Measurements from ENCODE around the gene TOB2. TPM values are rescaled to one million over a fixed set of nuclear protein-coding genes. Genes with fewer than 3 reads are reported as not detected.
A peak's percentile ranks its signal among the peaks of the same experiment; 100 is the strongest.
"Not testable (repeated sequence)": the region's sequence is repeated elsewhere in the genome, so short reads cannot be mapped to it uniquely, and the experiment has no call there.

The TOB2 gene
- total RNA-seq, 2 donors from 2014 or later = 38.5 to 40.8 TPM

DNA sequence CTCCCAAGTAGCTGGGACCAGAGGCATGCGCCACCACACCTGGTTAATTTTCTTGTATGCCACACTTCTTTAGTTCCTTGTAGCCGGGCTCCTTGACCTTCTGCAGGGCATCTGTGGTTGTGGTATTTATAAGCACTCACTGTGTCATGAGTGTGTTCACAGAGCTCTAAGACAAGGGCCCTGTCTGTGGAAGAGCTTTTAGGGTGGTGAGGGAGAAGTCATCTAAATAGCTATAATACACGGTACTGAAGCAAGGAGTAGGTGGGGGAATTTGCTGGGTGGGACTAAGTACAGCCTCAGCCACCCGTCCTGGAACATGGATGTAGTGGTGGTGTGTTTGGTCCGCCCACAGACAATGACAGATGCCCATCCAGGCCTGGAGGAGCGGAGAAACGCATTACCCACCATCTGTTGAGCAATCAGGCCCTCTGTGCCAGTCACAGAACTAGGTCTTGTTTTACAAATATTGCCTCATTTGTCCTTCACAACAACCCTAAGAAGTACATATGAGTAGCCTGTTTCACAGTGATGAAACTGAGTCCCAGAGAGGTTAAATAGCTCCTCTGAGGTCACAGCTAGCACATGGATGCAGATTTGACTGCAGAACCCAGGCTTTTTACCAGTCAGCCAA is 32.4 kb upstream of the TOB2 start:
- H3K36me3 Mint-ChIP-seq (ENCODE audit: low read depth) = peaks cover 11% of the 10 kb centered on the region
- H3K4me3 Mint-ChIP-seq = no peak overlapping the region
- no peaks in the 10 kb centered on the region for H3K9me3 Mint-ChIP-seq
- no peaks in the 10 kb centered on the region for H3K27me3 Mint-ChIP-seq
- H3K27ac Mint-ChIP-seq = peak overlapping the region; percentile 41
- ATAC-seq (replicated peaks) = peak; percentile 72
- peaks cover 14% of the 10 kb centered on the region for H3K4me1 Mint-ChIP-seq

DNA sequence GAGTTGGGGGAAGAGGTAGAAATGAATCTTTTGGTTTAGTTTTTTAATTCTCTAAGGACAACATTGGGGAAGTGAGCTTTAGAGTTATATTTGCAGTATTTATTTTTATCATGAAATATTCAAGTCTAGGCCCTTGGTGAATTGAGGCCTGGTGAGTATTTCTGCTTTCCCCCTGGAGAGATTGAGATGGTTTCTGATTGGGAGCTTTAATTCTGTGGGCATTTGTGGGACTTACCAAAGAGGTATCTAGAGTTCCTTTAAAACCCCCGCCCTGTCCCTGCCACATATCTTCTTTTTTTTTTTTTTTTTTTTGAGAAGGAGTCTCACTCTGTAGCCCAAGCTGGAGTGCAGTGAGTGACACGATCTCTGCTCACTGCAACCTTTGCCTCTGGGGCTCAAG is 31.9 kb upstream of the TOB2 start:
- ATAC-seq (replicated peaks) = no peak
- peaks cover 20% of the 10 kb centered on the region for H3K4me1 Mint-ChIP-seq
- H3K9me3 Mint-ChIP-seq = no peaks in the 10 kb centered on the region
- H3K36me3 Mint-ChIP-seq (ENCODE audit: low read depth) = peaks cover 17% of the 10 kb centered on the region
- H3K27ac Mint-ChIP-seq = peak overlapping the region; percentile 41
- H3K27me3 Mint-ChIP-seq = no peaks in the 10 kb centered on the region
- H3K4me3 Mint-ChIP-seq = no peak overlapping the region

GRCh38 chr22:41474872-41475451 is 28.4 kb upstream of the TOB2 start:
- H3K4me1 Mint-ChIP-seq = peaks cover 19% of the 10 kb centered on the region

GRCh38 chr22:41471568-41471967 is 25.0 kb upstream of the TOB2 start:
- H3K4me3 Mint-ChIP-seq = no peak overlapping the region
- no peaks in the 10 kb centered on the region for H3K27me3 Mint-ChIP-seq
- peaks cover 52% of the 10 kb centered on the region for H3K36me3 Mint-ChIP-seq (ENCODE audit: low read depth)
- H3K9me3 Mint-ChIP-seq = no peaks in the 10 kb centered on the region
- H3K27ac Mint-ChIP-seq = no peak overlapping the region
- peaks cover 28% of the 10 kb centered on the region for H3K4me1 Mint-ChIP-seq
- ATAC-seq (replicated peaks) = no peak

More at GRCh38 chr22:41474872-41475451, 28.4 kb upstream of the TOB2 start:
- Mint-ChIP-seq H3K9me3 (no peaks in the 10 kb centered on the region), H3K27me3 (no peaks in the 10 kb centered on the region), H3K36me3 (ENCODE audit: low read depth) (peaks cover 36% of the 10 kb centered on the region), H3K27ac (no peak overlapping the region), H3K4me3 (no peak overlapping the region)
- no peak for ATAC-seq (replicated peaks)

GRCh38 chr22:41470886-41471285 is 24.3 kb upstream of the TOB2 start:
- peak overlapping the region; percentile 69 for H3K27ac Mint-ChIP-seq
- peak overlapping the region; percentile 87 for H3K4me3 Mint-ChIP-seq
- H3K36me3 Mint-ChIP-seq (ENCODE audit: low read depth) = peaks cover 58% of the 10 kb centered on the region
- no peaks in the 10 kb centered on the region for H3K9me3 Mint-ChIP-seq
- no peaks in the 10 kb centered on the region for H3K27me3 Mint-ChIP-seq
- peaks cover 28% of the 10 kb centered on the region for H3K4me1 Mint-ChIP-seq
- no peak for ATAC-seq (replicated peaks)

DNA sequence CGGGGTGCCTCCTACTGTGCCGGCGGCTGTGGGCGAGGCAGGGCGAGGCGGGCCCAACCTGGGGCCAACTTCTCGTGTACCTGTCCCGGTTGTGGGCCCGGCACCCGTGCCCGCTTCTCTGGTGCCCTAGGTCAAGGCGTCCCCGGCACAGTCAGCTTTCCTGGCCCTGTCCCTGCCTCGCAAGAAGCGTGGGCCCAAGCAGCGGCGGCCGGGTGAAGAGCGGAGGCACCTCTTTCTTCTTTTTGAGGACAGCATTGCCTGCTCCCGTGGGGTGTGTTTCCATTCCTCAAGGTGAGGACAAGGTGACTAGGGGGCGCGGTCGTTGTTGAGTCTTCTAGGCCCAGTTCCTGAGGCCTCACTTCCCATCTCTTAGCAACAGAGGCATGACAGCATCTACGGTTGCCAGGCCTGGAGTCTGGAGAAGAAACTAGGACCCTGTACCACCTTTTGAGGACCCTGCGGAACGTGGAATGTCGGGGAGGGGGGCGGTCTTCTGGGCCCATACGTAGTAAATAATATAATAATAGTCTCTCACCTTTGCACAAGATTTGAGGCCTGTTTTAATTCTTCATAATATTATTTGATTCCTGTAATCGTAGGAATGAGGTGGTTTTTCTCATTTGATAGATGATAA is 22.7 kb upstream of the TOB2 start:
- no peaks in the 10 kb centered on the region for H3K9me3 Mint-ChIP-seq
- ATAC-seq (replicated peaks) = peak; percentile 18
- H3K27ac Mint-ChIP-seq = peak overlapping the region; percentile 97
- H3K4me1 Mint-ChIP-seq = peaks cover 28% of the 10 kb centered on the region
- H3K27me3 Mint-ChIP-seq = no peaks in the 10 kb centered on the region
- H3K4me3 Mint-ChIP-seq = peak overlapping the region; percentile 87
- H3K36me3 Mint-ChIP-seq (ENCODE audit: low read depth) = peaks cover 72% of the 10 kb centered on the region

DNA sequence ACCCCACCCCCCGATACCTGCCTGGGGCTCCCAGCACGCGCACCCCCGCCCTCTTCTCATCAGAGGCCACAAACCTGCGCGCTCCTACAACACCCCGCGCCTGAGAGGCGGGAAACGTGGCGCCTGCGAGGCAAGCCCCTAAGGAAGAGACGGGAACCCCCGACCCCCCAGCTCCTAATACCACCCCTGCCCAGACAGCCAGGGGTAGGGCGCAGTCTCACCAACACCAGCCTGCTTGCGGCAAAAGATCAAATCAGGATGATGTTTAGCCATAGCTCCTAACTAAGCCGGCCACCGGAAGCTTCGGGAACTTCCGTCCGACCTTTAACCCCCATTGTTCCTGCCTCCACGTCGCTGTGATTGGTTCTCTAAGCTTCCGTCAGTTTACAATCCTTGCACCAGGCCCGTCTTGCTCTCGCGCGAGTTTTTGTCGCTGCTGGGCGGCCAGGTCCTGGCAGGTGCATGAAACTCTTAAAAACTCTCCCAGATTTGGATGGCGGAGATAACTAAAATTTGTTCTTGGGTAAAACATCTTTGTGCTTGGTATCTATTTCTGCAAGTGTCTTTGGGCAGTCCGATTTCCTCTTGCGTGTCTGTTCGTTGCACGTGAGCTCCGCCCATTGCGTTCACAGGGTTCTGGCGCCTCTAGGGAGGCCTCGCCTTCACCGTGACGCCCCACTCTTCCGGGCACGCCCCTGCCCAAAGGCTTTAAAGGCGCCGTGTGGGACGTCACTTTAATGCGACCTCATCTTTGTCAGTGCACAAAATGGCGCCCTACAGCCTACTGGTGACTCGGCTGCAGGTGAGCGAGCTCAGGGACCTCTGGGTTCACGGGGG is 22.0 kb upstream of the TOB2 start, which contains the start of the genes ACO2 and PHF5A:
Gene ACO2, plus strand, starts transcription at position 737 of the 837 bp plus-strand sequence. Its CDS starts 30 bp downstream, at position 767.
Gene PHF5A, minus strand, starts transcription at position 312 of the 837 bp plus-strand sequence. Its CDS starts 39 bp downstream, at position 273.
- Mint-ChIP-seq H3K27me3 (no peaks in the 10 kb centered on the region), H3K9me3 (no peaks in the 10 kb centered on the region), H3K4me3 (peak within 1 kb of the TSS; percentile 87), H3K36me3 (ENCODE audit: low read depth) (peaks cover 73% of the 10 kb centered on the region), H3K27ac (peak within 1 kb of the TSS; percentile 97), H3K4me1 (peaks cover 23% of the 10 kb centered on the region)
- peak; percentile 95 for ATAC-seq (replicated peaks)

DNA sequence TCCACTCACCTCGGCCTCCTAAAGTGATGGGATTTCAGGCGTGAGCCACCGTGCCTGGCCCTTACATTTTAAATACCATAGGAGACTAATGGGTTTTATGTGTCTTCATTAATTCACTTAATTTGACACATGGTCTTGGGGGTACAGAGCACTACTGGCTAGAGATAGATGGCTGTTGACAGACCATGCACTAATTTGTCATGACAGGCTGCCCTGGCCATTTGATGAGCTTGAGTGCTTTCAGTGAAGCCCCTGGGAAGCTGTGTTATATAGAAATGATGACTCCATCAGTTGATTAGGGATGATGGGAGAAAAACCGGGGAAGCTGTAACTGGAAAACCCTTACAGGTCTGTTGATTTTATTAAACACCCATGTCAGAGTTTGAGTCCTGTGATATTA is 15.3 kb upstream of the TOB2 start:
- Mint-ChIP-seq H3K9me3 (no peaks in the 10 kb centered on the region), H3K4me3 (no peak overlapping the region), H3K36me3 (ENCODE audit: low read depth) (peaks cover 89% of the 10 kb centered on the region), H3K4me1 (peaks cover under 1% of the 10 kb centered on the region), H3K27me3 (no peaks in the 10 kb centered on the region), H3K27ac (no peak overlapping the region)
- ATAC-seq (replicated peaks) = no peak

DNA sequence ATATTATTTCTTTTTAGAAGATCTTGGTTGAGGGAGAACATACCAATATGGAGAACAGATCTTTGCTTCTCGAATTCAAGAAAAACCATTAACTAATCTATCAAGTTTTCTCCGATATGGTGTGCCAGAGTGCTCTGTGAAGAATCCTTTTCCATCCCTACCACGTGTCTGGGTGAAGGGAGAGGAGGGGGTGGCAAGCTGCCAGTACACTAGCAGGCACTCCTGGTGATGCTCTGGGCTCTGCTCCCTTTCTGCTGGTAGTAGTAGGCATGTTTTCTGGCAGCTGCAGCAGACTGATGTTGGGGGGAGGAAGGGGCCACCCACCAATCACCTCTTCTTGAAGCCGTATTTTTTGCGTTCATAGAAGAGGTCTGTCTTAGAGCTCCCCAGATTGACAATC is 13.5 kb upstream of the TOB2 start:
- not testable (repeated sequence) for H3K27me3 Mint-ChIP-seq; H3K4me1 Mint-ChIP-seq; H3K27ac Mint-ChIP-seq; H3K9me3 Mint-ChIP-seq; ATAC-seq (replicated peaks); H3K4me3 Mint-ChIP-seq
- peaks cover 73% of the 10 kb centered on the region for H3K36me3 Mint-ChIP-seq (ENCODE audit: low read depth)

- no peaks in the 10 kb centered on the region for H3K9me3 Mint-ChIP-seq
- H3K36me3 Mint-ChIP-seq (ENCODE audit: low read depth) = peaks cover 66% of the 10 kb centered on the region
- ATAC-seq (replicated peaks) = no peak
- no peak overlapping the region for H3K4me3 Mint-ChIP-seq
- H3K27me3 Mint-ChIP-seq = no peaks in the 10 kb centered on the region
- H3K27ac Mint-ChIP-seq = no peak overlapping the region
- no peaks in the 10 kb centered on the region for H3K4me1 Mint-ChIP-seq
These were observed 12.8 kb upstream of the TOB2 start for GRCh38 chr22:41459431-41459830.

GRCh38 chr22:41458161-41458728 is 11.6 kb upstream of the TOB2 start:
- Mint-ChIP-seq H3K4me1 (no peaks in the 10 kb centered on the region), H3K9me3 (no peaks in the 10 kb centered on the region), H3K27me3 (no peaks in the 10 kb centered on the region), H3K27ac (no peak overlapping the region), H3K4me3 (no peak overlapping the region), H3K36me3 (ENCODE audit: low read depth) (peaks cover 56% of the 10 kb centered on the region)
- no peak for ATAC-seq (replicated peaks)

GRCh38 chr22:41448189-41448808 is 1.7 kb upstream of the TOB2 start:
- H3K27me3 Mint-ChIP-seq = no peaks in the 10 kb centered on the region
- H3K27ac Mint-ChIP-seq = peak overlapping the region; percentile 86
- H3K9me3 Mint-ChIP-seq = no peaks in the 10 kb centered on the region
- peaks cover 52% of the 10 kb centered on the region for H3K36me3 Mint-ChIP-seq (ENCODE audit: low read depth)
- peak; percentile 71 for ATAC-seq (replicated peaks)
- H3K4me3 Mint-ChIP-seq = peak overlapping the region; percentile 85
- H3K4me1 Mint-ChIP-seq = peaks cover 11% of the 10 kb centered on the region

DNA sequence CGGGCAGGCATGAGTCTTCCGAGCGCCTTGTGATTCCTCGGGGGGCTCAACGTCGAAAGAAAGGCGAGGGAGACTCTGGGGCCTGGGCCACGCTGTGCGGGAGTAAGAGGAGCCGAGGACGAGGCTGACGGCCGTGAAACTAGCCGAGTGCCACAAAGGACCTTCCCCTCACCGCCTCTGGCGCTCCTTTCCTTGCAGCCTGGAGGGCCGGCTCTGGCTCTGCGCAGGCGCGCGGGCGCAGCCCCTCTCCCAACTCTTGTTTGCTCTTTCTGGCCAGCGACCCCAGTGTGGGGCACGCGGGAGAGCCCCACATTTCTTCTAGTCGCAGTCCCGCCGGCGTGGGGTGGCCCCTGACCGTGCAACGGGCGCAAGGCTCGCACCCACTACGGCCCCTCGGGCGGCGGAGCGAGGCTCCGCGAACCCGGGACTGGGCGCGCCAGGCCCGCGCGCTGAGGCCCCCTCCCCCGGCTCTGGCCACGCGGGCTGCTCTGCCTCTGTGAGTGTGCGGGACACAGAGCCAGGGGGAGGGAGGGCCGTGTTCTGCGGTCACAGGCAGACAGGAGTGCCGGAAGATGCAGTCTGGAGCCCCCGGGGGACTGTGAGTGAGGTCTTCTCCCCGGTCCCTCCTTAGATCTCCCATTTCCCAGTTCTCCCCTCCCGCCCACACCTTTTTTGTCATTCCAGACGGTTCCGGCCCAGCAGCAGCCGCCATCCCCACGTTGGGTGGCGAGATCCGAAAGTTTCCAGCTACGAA is 1.0 kb upstream of the TOB2 start:
- Mint-ChIP-seq H3K27me3 (no peaks in the 10 kb centered on the region), H3K36me3 (ENCODE audit: low read depth) (peaks cover 54% of the 10 kb centered on the region), H3K9me3 (no peaks in the 10 kb centered on the region), H3K27ac (peak overlapping the region; percentile 86), H3K4me3 (peak overlapping the region; percentile 85), H3K4me1 (peaks cover 11% of the 10 kb centered on the region)
- ATAC-seq (replicated peaks) = peak; percentile 10

All from activated T-helper 17 cell treated with anti-CD3 and anti-CD28 coated beads, Interleukin-2, amount 50 U/mL, for 72 hours (primary cell).